Measurements from ENCODE around the gene FBXO38. TPM values are rescaled to one million over a fixed set of nuclear protein-coding genes. Genes with fewer than 3 reads are reported as not detected.

Gene FBXO38
- total and polyA plus RNA-seq, 3 experiments from 2014 or later = 22.4 to 42.4 (median 36.7) TPM

- CTCF ChIA-PET = interaction anchor here (2.6 kb wide), 1 partner anchor 295 kb away, joined by 8 read pairs; no protein-coding TSS in a partner anchor
- peaks cover 3 to 92% (median 18%) of the 10 kb centered on the region in 3 donors for H3K36me3 Mint-ChIP-seq
- no peak for DNase-seq
- peak overlapping the region in 2 of 8 donors; percentile 23 to 44 for H3K27ac Mint-ChIP-seq
- Histone ChIP-seq H3K27ac (ENCODE audit: low read depth, low read length) (no peak overlapping the region), H3K9me3 (ENCODE audit: low read length) (no peaks in the 10 kb centered on the region), H3K27me3 (ENCODE audit: insufficient read depth, low read length, poor library complexity, severe bottlenecking) (no peaks in the 10 kb centered on the region), H3K4me3 (ENCODE audit: low read length) (no peak overlapping the region), H3K4me1 (ENCODE audit: insufficient read depth, low read length) (no peaks in the 10 kb centered on the region), H3K36me3 (ENCODE audit: insufficient read depth, low read length) (peaks cover 44% of the 10 kb centered on the region)
- H3K4me1 Mint-ChIP-seq = peaks cover under 1 to 6% (median 3%) of the 10 kb centered on the region in 3 donors
- no peak overlapping the region for H3K4me3 Mint-ChIP-seq
- no peaks in the 10 kb centered on the region for H3K9me3 Mint-ChIP-seq
- POLR2A ChIA-PET = no interaction called here
- H3K27me3 Mint-ChIP-seq = no peaks in the 10 kb centered on the region
Measured at GRCh38 chr5:148436029-148436428, 52.3 kb downstream of the FBXO38 start.

GRCh38 chr5:148437249-148437648 lies 53.5 kb downstream of the FBXO38 start:
- no peaks in the 10 kb centered on the region for H3K9me3 ChIP-seq (ENCODE audit: low read length)
- Mint-ChIP-seq H3K27me3 (no peaks in the 10 kb centered on the region), H3K9me3 (no peaks in the 10 kb centered on the region), H3K4me3 (no peak overlapping the region), H3K4me1 (no peaks in the 10 kb centered on the region), H3K27ac (peak overlapping the region in 4 of 8 donors; percentile 15 to 42 (median 24)), H3K36me3 (peaks cover 3 to 89% (median 15%) of the 10 kb centered on the region in 3 donors)
- H3K4me1 ChIP-seq (ENCODE audit: insufficient read depth, low read length) = no peaks in the 10 kb centered on the region
- H3K4me3 ChIP-seq (ENCODE audit: low read length) = no peak overlapping the region
- POLR2A ChIA-PET = no interaction called here
- DNase-seq = no peak
- H3K27ac ChIP-seq (ENCODE audit: low read depth, low read length) = no peak overlapping the region
- CTCF ChIA-PET = interaction anchor here (2.6 kb wide), 1 partner anchor 294 kb away, joined by 8 read pairs; no protein-coding TSS in a partner anchor
- peaks cover 36% of the 10 kb centered on the region for H3K36me3 ChIP-seq (ENCODE audit: insufficient read depth, low read length)
- no peaks in the 10 kb centered on the region for H3K27me3 ChIP-seq (ENCODE audit: insufficient read depth, low read length, poor library complexity, severe bottlenecking)

- H3K36me3 Mint-ChIP-seq = peaks cover 0 to 87% (median 10%) of the 10 kb centered on the region in 3 donors
- ChIA-PET CTCF (interaction anchor here (1.4 to 2.6 kb wide), 2 partner anchors 292 to 293 kb away, joined by 4 to 8 read pairs; no protein-coding TSS in a partner anchor), POLR2A (no interaction called here)
- H3K36me3 ChIP-seq (ENCODE audit: insufficient read depth, low read length) = peaks cover 29% of the 10 kb centered on the region
- H3K27me3 Mint-ChIP-seq = no peaks in the 10 kb centered on the region
- H3K4me1 ChIP-seq (ENCODE audit: insufficient read depth, low read length) = no peaks in the 10 kb centered on the region
- no peaks in the 10 kb centered on the region for H3K27me3 ChIP-seq (ENCODE audit: insufficient read depth, low read length, poor library complexity, severe bottlenecking)
- no peaks in the 10 kb centered on the region for H3K9me3 Mint-ChIP-seq
- H3K4me3 ChIP-seq (ENCODE audit: low read length) = no peak overlapping the region
- no peak for DNase-seq
- H3K4me1 Mint-ChIP-seq = peaks cover 0 to 1% (median 0%) of the 10 kb centered on the region in 3 donors
- H3K4me3 Mint-ChIP-seq = no peak overlapping the region
- H3K27ac ChIP-seq (ENCODE audit: low read depth, low read length) = no peak overlapping the region
- peak overlapping the region in 3 of 8 donors; percentile 23 to 47 (median 34) for H3K27ac Mint-ChIP-seq
- H3K9me3 ChIP-seq (ENCODE audit: low read length) = no peaks in the 10 kb centered on the region
Measured at GRCh38 chr5:148438933-148439332, 55.2 kb downstream of the FBXO38 start.

- Mint-ChIP-seq H3K4me3 (no peak overlapping the region), H3K36me3 (peaks cover 0 to 52% (median 8%) of the 10 kb centered on the region in 3 donors), H3K27ac (no peak overlapping the region), H3K9me3 (no peaks in the 10 kb centered on the region), H3K4me1 (peaks cover 0 to 3% (median 0%) of the 10 kb centered on the region in 3 donors), H3K27me3 (no peaks in the 10 kb centered on the region)
- Histone ChIP-seq H3K36me3 (ENCODE audit: insufficient read depth, low read length) (peaks cover 11% of the 10 kb centered on the region), H3K9me3 (ENCODE audit: low read length) (no peaks in the 10 kb centered on the region), H3K4me1 (ENCODE audit: insufficient read depth, low read length) (no peaks in the 10 kb centered on the region), H3K4me3 (ENCODE audit: low read length) (no peak overlapping the region), H3K27ac (ENCODE audit: low read depth, low read length) (no peak overlapping the region), H3K27me3 (ENCODE audit: insufficient read depth, low read length, poor library complexity, severe bottlenecking) (no peaks in the 10 kb centered on the region)
- ChIA-PET POLR2A (no interaction called here), CTCF (interaction anchor here (1.2 to 4.7 kb wide), 5 partner anchors 9 to 592 kb away, joined by 3 to 39 read pairs (median 5); no protein-coding TSS in a partner anchor)
- DNase-seq = no peak
Measured at GRCh38 chr5:148443241-148443640, 59.5 kb downstream of the FBXO38 start.

- DNase-seq = peak in 4 of 5 donors; percentile 7 to 41 (median 16)
- Mint-ChIP-seq H3K4me1 (peaks cover 0 to 3% (median 0%) of the 10 kb centered on the region in 3 donors), H3K27me3 (no peaks in the 10 kb centered on the region), H3K9me3 (no peaks in the 10 kb centered on the region), H3K27ac (peak overlapping the region in 2 of 8 donors; percentile 38 to 64), H3K4me3 (no peak overlapping the region), H3K36me3 (peaks cover 0 to 46% (median 8%) of the 10 kb centered on the region in 3 donors)
- no peaks in the 10 kb centered on the region for H3K9me3 ChIP-seq (ENCODE audit: low read length)
- H3K27me3 ChIP-seq (ENCODE audit: insufficient read depth, low read length, poor library complexity, severe bottlenecking) = no peaks in the 10 kb centered on the region
- CTCF ChIA-PET = interaction anchor here (1.0 to 4.7 kb wide), 6 partner anchors 9 to 592 kb away, joined by 3 to 39 read pairs (median 4); no protein-coding TSS in a partner anchor
- peaks cover 5% of the 10 kb centered on the region for H3K36me3 ChIP-seq (ENCODE audit: insufficient read depth, low read length)
- H3K27ac ChIP-seq (ENCODE audit: low read depth, low read length) = no peak overlapping the region
- no peak overlapping the region for H3K4me3 ChIP-seq (ENCODE audit: low read length)
- H3K4me1 ChIP-seq (ENCODE audit: insufficient read depth, low read length) = no peaks in the 10 kb centered on the region
- POLR2A ChIA-PET = no interaction called here
Measured at GRCh38 chr5:148443998-148444397, 60.2 kb downstream of the FBXO38 start.

GRCh38 chr5:148445578-148445977 lies 61.8 kb downstream of the FBXO38 start:
- Histone ChIP-seq H3K36me3 (ENCODE audit: insufficient read depth, low read length) (no peaks in the 10 kb centered on the region), H3K9me3 (ENCODE audit: low read length) (no peaks in the 10 kb centered on the region), H3K27me3 (ENCODE audit: insufficient read depth, low read length, poor library complexity, severe bottlenecking) (no peaks in the 10 kb centered on the region), H3K4me3 (ENCODE audit: low read length) (no peak overlapping the region), H3K27ac (ENCODE audit: low read depth, low read length) (no peak overlapping the region), H3K4me1 (ENCODE audit: insufficient read depth, low read length) (no peaks in the 10 kb centered on the region)
- H3K4me3 Mint-ChIP-seq = no peak overlapping the region
- H3K27me3 Mint-ChIP-seq = no peaks in the 10 kb centered on the region
- H3K27ac Mint-ChIP-seq = no peak overlapping the region
- peaks cover 0 to 30% (median 5%) of the 10 kb centered on the region in 3 donors for H3K36me3 Mint-ChIP-seq
- CTCF ChIA-PET = interaction anchor here (4.7 kb wide), 1 partner anchor 287 kb away, joined by 39 read pairs; no protein-coding TSS in a partner anchor
- H3K9me3 Mint-ChIP-seq = no peaks in the 10 kb centered on the region
- H3K4me1 Mint-ChIP-seq = peaks cover 0 to 3% (median 0%) of the 10 kb centered on the region in 3 donors
- DNase-seq = no peak
- POLR2A ChIA-PET = no interaction called here

- Mint-ChIP-seq H3K4me3 (no peak overlapping the region), H3K27ac (peak overlapping the region in 1 of 8 donors; percentile 52), H3K9me3 (no peaks in the 10 kb centered on the region), H3K27me3 (no peaks in the 10 kb centered on the region), H3K4me1 (peaks cover 0 to 3% (median 0%) of the 10 kb centered on the region in 3 donors), H3K36me3 (peaks cover 0 to 21% (median 2%) of the 10 kb centered on the region in 3 donors)
- no peak overlapping the region for H3K4me3 ChIP-seq (ENCODE audit: low read length)
- DNase-seq = no peak
- ChIA-PET POLR2A (interaction anchor here (0.6 kb wide), 1 partner anchor 1505 kb away, joined by 4 read pairs; no protein-coding TSS in a partner anchor), CTCF (no interaction called here)
- H3K4me1 ChIP-seq (ENCODE audit: insufficient read depth, low read length) = no peaks in the 10 kb centered on the region
- no peaks in the 10 kb centered on the region for H3K9me3 ChIP-seq (ENCODE audit: low read length)
- no peaks in the 10 kb centered on the region for H3K36me3 ChIP-seq (ENCODE audit: insufficient read depth, low read length)
- H3K27ac ChIP-seq (ENCODE audit: low read depth, low read length) = no peak overlapping the region
- H3K27me3 ChIP-seq (ENCODE audit: insufficient read depth, low read length, poor library complexity, severe bottlenecking) = no peaks in the 10 kb centered on the region
Measured at GRCh38 chr5:148446611-148447010, 62.9 kb downstream of the FBXO38 start.

GRCh38 chr5:148452499-148453193 lies 68.9 kb downstream of the FBXO38 start:
- CTCF ChIA-PET = interaction anchor here (1.0 to 1.1 kb wide), 2 partner anchors 10 to 278 kb away, joined by 3 to 5 read pairs; no protein-coding TSS in a partner anchor
- no peaks in the 10 kb centered on the region for H3K36me3 ChIP-seq (ENCODE audit: insufficient read depth, low read length)
- DNase-seq = no peak
- Mint-ChIP-seq H3K27ac (no peak overlapping the region), H3K4me1 (no peaks in the 10 kb centered on the region), H3K9me3 (no peaks in the 10 kb centered on the region), H3K4me3 (no peak overlapping the region), H3K36me3 (no peaks in the 10 kb centered on the region), H3K27me3 (peaks cover 3 to 15% of the 10 kb centered on the region in 2 donors)
- H3K4me3 ChIP-seq (ENCODE audit: low read length) = no peak overlapping the region
- POLR2A ChIA-PET = no interaction called here
- no peaks in the 10 kb centered on the region for H3K9me3 ChIP-seq (ENCODE audit: low read length)
- no peaks in the 10 kb centered on the region for H3K4me1 ChIP-seq (ENCODE audit: insufficient read depth, low read length)
- H3K27ac ChIP-seq (ENCODE audit: low read depth, low read length) = no peak overlapping the region
- no peaks in the 10 kb centered on the region for H3K27me3 ChIP-seq (ENCODE audit: insufficient read depth, low read length, poor library complexity, severe bottlenecking)

Data from CD8-positive, alpha-beta memory T cell (primary cell).